Fibroblast of lung (primary cell): ENCODE measurements around the gene NLRC5. TPM values are rescaled to one million over a fixed set of nuclear protein-coding genes. Genes with fewer than 3 reads are reported as not detected.
A peak's percentile ranks its signal among the peaks of the same experiment; 100 is the strongest.
"Not testable (repeated sequence)": the region's sequence is repeated elsewhere in the genome, so short reads cannot be mapped to it uniquely, and the experiment has no call there.

Experiments used
- DNase-seq, 2 donors: peaks; one replicate each; pipeline versions ENCODE4 v3.0.0 to v3.0.0-alpha.2; 2010; ENCODE audit warnings: low read depth in 2 of 2
- H2AFZ ChIP-seq: 2 replicates; pipeline ENCODE4 v1.5.1; 2012; ENCODE audit warnings: low read length, control low read depth, inconsistent platforms
- H3K27ac ChIP-seq: 2 replicates; pipeline ENCODE4 v1.5.1; 2011; ENCODE audit warnings: low read length, control low read depth; ENCODE audit not compliant: insufficient read depth
- H3K27me3 ChIP-seq: 2 replicates; pipeline ENCODE4 v1.5.1; 2011; ENCODE audit warnings: mild to moderate bottlenecking, low read length; ENCODE audit not compliant: control insufficient read depth, insufficient read depth
- H3K36me3 ChIP-seq: 2 replicates; pipeline ENCODE4 v1.5.1; 2011; ENCODE audit warnings: low read length; ENCODE audit not compliant: control insufficient read depth, insufficient read depth
- H3K4me1 ChIP-seq: 2 replicates; pipeline ENCODE4 v1.5.1; 2011; ENCODE audit warnings: low read length; ENCODE audit not compliant: control insufficient read depth, insufficient read depth; ENCODE audit errors: extremely low read depth
- H3K4me2 ChIP-seq: 2 replicates; pipeline ENCODE4 v1.5.1; 2011; ENCODE audit warnings: low read length, control low read depth; ENCODE audit not compliant: insufficient read depth; ENCODE audit errors: extremely low read depth
- H3K4me3 ChIP-seq, 4 experiments: fragments of 200-600 bp in 1 of 4; sonication (generic) in 1 of 4; replicated peaks in 1 of 4; 2 replicates each; pipeline ENCODE4 v1.5.1; 2011 to 2016; ENCODE audit warnings: low read length in 4 of 4, low read depth in 3 of 4, mild to moderate bottlenecking in 3 of 4, control low read depth in 2 of 4, inconsistent platforms in 1 of 4, mixed read lengths in 1 of 4; ENCODE audit not compliant: insufficient read depth in 1 of 4; ENCODE audit errors: control extremely low read depth in 1 of 4
- H3K79me2 ChIP-seq: 2 replicates; pipeline ENCODE4 v1.5.1; 2012; ENCODE audit warnings: mild to moderate bottlenecking, low read length, inconsistent platforms; ENCODE audit not compliant: control insufficient read depth, insufficient read depth
- H3K9ac ChIP-seq: 2 replicates; pipeline ENCODE4 v1.5.1; 2011; ENCODE audit warnings: mild to moderate bottlenecking, low read length, control low read depth; ENCODE audit not compliant: insufficient read depth
- H3K9me3 ChIP-seq: 2 replicates; pipeline ENCODE4 v1.5.1; 2012; ENCODE audit warnings: low read depth, low read length; ENCODE audit not compliant: control insufficient read depth, insufficient read depth
- H4K20me1 ChIP-seq: 2 replicates; pipeline ENCODE4 v1.5.1; 2011; ENCODE audit warnings: low read length; ENCODE audit not compliant: control insufficient read depth, insufficient read depth; ENCODE audit errors: extremely low read depth
- CTCF ChIP-seq, 2 donors: IDR thresholded peaks in 1 of 2; conservative IDR thresholded peaks in 1 of 2; 1 replicate in 1 of 2; 2 replicates in 1 of 2; pipeline ENCODE4 v1.5.1; 2011 to 2012; ENCODE audit warnings: low read length in 2 of 2, control low read depth in 1 of 2, inconsistent platforms in 1 of 2, low read depth in 1 of 2, mild to moderate bottlenecking in 1 of 2
- EZH2 ChIP-seq: IDR thresholded peaks from 2 replicates; pipeline ENCODE4 v1.5.1; 2012; ENCODE audit warnings: low read length, control low read depth, mild to moderate bottlenecking; ENCODE audit errors: missing control alignments
- polyA plus RNA-seq, 2 donors: library from polyadenylated mRNA; depleted of rRNA in 1 of 2; stranded (reverse) in 1 of 2; unstranded in 1 of 2; fragments of >200 nt; gene quantifications; 2 replicates each; pipeline ENCODE4 v1.2.1, GENCODE V29; 2011 to 2012; ENCODE audit warnings: missing spikeins in 1 of 2
- total RNA-seq: library from RNA; depleted of rRNA; stranded (reverse); fragments of >200 nt; gene quantifications from 2 replicates; pipeline ENCODE4 v1.2.1, GENCODE V29; 2014

The NLRC5 gene
- total and polyA plus RNA-seq, 2 donors (not counting 1 experiment from before 2014, with no cell fraction given): 22.2 to 43.6 TPM

- DNase-seq: no peak
- Histone ChIP-seq H2AFZ (no peak overlapping the region), H3K9ac (no peak overlapping the region), H3K79me2 (peaks cover 26% of the 10 kb centered on the region), H3K27me3 (no peaks in the 10 kb centered on the region), H3K27ac (peak overlapping the region; percentile 55), H3K4me3 (no peak overlapping the region), H3K4me1 (peaks cover 18% of the 10 kb centered on the region), H3K4me2 (no peak overlapping the region), H4K20me1 (no peaks in the 10 kb centered on the region), H3K9me3 (no peaks in the 10 kb centered on the region), H3K36me3 (peaks cover 2% of the 10 kb centered on the region)
- TF ChIP-seq CTCF (conservative IDR thresholded peaks at IDR 0.05 in 1 of 2, IDR thresholded peaks at IDR 0.05 in 1 of 2; ENCODE audit: low read depth in 1 of 2, low read length in 2 of 2) (no peak), EZH2 (no peak)
Observed at GRCh38 chr16:56986361-56986760, 3.0 kb upstream of the NLRC5 start.

GRCh38 chr16:56986908-56987307 is 2.4 kb upstream of the NLRC5 start:
- H3K9ac ChIP-seq: not testable (repeated sequence)

GRCh38 chr16:56987692-56988091 is 1.7 kb upstream of the NLRC5 start:
- peaks cover 33% of the 10 kb centered on the region for H3K79me2 ChIP-seq
- peaks cover 5% of the 10 kb centered on the region for H3K36me3 ChIP-seq
- H3K9ac ChIP-seq: no peak overlapping the region
- peak overlapping the region in 1 of 4 experiments; percentile 85 for H3K4me3 ChIP-seq
- no peak overlapping the region for H2AFZ ChIP-seq
- H3K27ac ChIP-seq: no peak overlapping the region
- H3K27me3 ChIP-seq: no peaks in the 10 kb centered on the region
- peaks cover 20% of the 10 kb centered on the region for H3K4me1 ChIP-seq
- no peak overlapping the region for H3K4me2 ChIP-seq
- no peaks in the 10 kb centered on the region for H3K9me3 ChIP-seq
- H4K20me1 ChIP-seq: no peaks in the 10 kb centered on the region
- DNase-seq: no peak
- TF ChIP-seq EZH2 (no peak), CTCF (conservative IDR thresholded peaks at IDR 0.05 in 1 of 2, IDR thresholded peaks at IDR 0.05 in 1 of 2; ENCODE audit: low read depth in 1 of 2, low read length in 2 of 2) (no peak)

More at GRCh38 chr16:56986908-56987307, 2.4 kb upstream of the NLRC5 start:
- not testable (repeated sequence) for H2AFZ ChIP-seq, H3K9me3 ChIP-seq, DNase-seq, H3K27me3 ChIP-seq, H4K20me1 ChIP-seq, H3K36me3 ChIP-seq, H3K4me2 ChIP-seq, H3K27ac ChIP-seq, H3K4me3 ChIP-seq
- Histone ChIP-seq H3K4me1 (peaks cover 20% of the 10 kb centered on the region), H3K79me2 (peaks cover 30% of the 10 kb centered on the region)
